Panc1 (cell line): ENCODE measurements around the gene AP3S2.

Experiments used
- CTCF ChIP-seq: fragments of 450-650 bp; IDR thresholded peaks from 2 replicates; pipeline ENCODE4 v1.5.1; 2017; ENCODE audit warnings: mild to moderate bottlenecking
- POLR2AphosphoS5 ChIP-seq: IDR thresholded peaks from 2 replicates; pipeline ENCODE4 v1.6.1; 2012; ENCODE audit warnings: mild to moderate bottlenecking, low read depth, low read length, moderate library complexity
- REST ChIP-seq, 2 experiments: IDR thresholded peaks; 2 replicates each; pipeline ENCODE4 v1.6.1; 2011 to 2012; ENCODE audit warnings: low read depth in 2 of 2, control low read depth in 1 of 2, low read length in 1 of 2, mild to moderate bottlenecking in 1 of 2, moderate library complexity in 1 of 2; ENCODE audit not compliant: insufficient read depth in 1 of 2
- SIN3A ChIP-seq: IDR thresholded peaks from 2 replicates; pipeline ENCODE4 v1.6.1; 2012; ENCODE audit warnings: low read depth, mild to moderate bottlenecking, low read length, moderate library complexity, borderline replicate concordance; ENCODE audit not compliant: insufficient read depth
- TCF7L2 ChIP-seq: IDR thresholded peaks from 2 replicates; pipeline ENCODE4 v1.6.1; 2011; ENCODE audit warnings: mild to moderate bottlenecking, low read depth, low read length, inconsistent platforms

GRCh38 chr15:89835176-89835564, 58.6 kb downstream of the AP3S2 start:
- TF ChIP-seq CTCF (no peak), POLR2AphosphoS5 (no peak), TCF7L2 (no peak), REST (IDR thresholded peaks at IDR 0.05; ENCODE audit: insufficient read depth in 1 of 2, low read depth in 2 of 2, low read length in 1 of 2) (no peak), SIN3A (no peak)
